Measurements from ENCODE around the gene CNOT8.
"Not testable (repeated sequence)": the region's sequence is repeated elsewhere in the genome, so short reads cannot be mapped to it uniquely, and the experiment has no call there.

DNA sequence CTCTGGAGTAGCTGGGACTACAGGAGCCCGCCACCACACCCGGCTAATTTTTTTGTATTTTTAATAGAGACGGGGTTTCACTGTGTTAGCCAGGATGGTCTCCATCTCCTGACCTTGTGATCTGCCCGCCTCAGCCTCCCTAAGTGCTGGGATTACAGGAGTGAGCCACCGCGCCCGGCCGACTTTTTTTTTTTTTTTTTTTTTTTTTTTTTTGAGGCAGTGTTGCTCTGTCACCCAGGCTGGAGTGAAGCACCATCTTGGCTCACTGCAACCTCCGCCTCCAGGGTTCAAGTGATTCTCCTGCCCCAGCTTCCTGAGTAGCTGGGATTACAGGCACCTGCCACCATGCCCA lies 22.8 kb upstream of the CNOT8 start:
- TF ChIP-seq SREBF2 (IDR thresholded peaks at IDR 0.05); NFE2L2 (conservative IDR thresholded peaks at IDR 0.05; ENCODE audit: low read length); FOSL2 (IDR thresholded peaks at IDR 0.05); FOSL2 (CRISPR knock-in tag; IDR thresholded peaks at IDR 0.05); RAD21 (conservative IDR thresholded peaks at IDR 0.05 in 1 of 2, IDR thresholded peaks at IDR 0.05 in 1 of 2); CHD4 (IDR thresholded peaks at IDR 0.05; ENCODE audit: borderline replicate concordance); MYC (IDR thresholded peaks at IDR 0.05; ENCODE audit: borderline replicate concordance, low read length); PHF8 (IDR thresholded peaks at IDR 0.05; ENCODE audit: borderline replicate concordance, low read depth); POLR2A (IDR thresholded peaks at IDR 0.05; ENCODE audit: low read length); MAFK (IDR thresholded peaks at IDR 0.05; ENCODE audit: partially characterized antibody): not testable (repeated sequence)
- TF ChIP-seq, protein P1, sequence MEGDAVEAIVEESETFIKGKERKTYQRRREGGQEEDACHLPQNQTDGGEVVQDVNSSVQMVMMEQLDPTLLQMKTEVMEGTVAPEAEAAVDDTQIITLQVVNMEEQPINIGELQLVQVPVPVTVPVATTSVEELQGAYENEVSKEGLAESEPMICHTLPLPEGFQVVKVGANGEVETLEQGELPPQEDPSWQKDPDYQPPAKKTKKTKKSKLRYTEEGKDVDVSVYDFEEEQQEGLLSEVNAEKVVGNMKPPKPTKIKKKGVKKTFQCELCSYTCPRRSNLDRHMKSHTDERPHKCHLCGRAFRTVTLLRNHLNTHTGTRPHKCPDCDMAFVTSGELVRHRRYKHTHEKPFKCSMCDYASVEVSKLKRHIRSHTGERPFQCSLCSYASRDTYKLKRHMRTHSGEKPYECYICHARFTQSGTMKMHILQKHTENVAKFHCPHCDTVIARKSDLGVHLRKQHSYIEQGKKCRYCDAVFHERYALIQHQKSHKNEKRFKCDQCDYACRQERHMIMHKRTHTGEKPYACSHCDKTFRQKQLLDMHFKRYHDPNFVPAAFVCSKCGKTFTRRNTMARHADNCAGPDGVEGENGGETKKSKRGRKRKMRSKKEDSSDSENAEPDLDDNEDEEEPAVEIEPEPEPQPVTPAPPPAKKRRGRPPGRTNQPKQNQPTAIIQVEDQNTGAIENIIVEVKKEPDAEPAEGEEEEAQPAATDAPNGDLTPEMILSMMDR (IDR thresholded peaks at IDR 0.05): not testable (repeated sequence)
- TF ChIP-seq, protein P2, sequence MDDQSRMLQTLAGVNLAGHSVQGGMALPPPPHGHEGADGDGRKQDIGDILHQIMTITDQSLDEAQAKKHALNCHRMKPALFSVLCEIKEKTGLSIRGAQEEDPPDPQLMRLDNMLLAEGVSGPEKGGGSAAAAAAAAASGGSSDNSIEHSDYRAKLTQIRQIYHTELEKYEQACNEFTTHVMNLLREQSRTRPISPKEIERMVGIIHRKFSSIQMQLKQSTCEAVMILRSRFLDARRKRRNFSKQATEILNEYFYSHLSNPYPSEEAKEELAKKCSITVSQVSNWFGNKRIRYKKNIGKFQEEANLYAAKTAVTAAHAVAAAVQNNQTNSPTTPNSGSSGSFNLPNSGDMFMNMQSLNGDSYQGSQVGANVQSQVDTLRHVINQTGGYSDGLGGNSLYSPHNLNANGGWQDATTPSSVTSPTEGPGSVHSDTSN (IDR thresholded peaks at IDR 0.05): not testable (repeated sequence)
- TF ChIP-seq, protein P3, sequence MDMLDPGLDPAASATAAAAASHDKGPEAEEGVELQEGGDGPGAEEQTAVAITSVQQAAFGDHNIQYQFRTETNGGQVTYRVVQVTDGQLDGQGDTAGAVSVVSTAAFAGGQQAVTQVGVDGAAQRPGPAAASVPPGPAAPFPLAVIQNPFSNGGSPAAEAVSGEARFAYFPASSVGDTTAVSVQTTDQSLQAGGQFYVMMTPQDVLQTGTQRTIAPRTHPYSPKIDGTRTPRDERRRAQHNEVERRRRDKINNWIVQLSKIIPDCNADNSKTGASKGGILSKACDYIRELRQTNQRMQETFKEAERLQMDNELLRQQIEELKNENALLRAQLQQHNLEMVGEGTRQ (IDR thresholded peaks at IDR 0.05): not testable (repeated sequence)
- TF ChIP-seq, protein P4, sequence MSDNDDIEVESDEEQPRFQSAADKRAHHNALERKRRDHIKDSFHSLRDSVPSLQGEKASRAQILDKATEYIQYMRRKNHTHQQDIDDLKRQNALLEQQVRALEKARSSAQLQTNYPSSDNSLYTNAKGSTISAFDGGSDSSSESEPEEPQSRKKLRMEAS (IDR thresholded peaks at IDR 0.05): not testable (repeated sequence)

Measured in A549 (cell line).